GM21576 (cell line): ENCODE data around the gene TSPAN31.
"Not testable (repeated sequence)": the region's sequence is repeated elsewhere in the genome, so short reads cannot be mapped to it uniquely, and the experiment has no call there.

Experiments used
- ATAC-seq: cut with Tn5 transposase; IDR thresholded peaks from one replicate; pipeline ENCODE4 v1.9.1; 2021; ENCODE audit warnings: mild to moderate bottlenecking, moderate library complexity; ENCODE audit not compliant: unreplicated experiment

Gene TSPAN31

GRCh38 chr12:57765698-57766463 is 21.0 kb downstream of the TSPAN31 start:
- no peak for ATAC-seq

GRCh38 chr12:57766464-57767304 is 21.8 kb downstream of the TSPAN31 start, which contains the start of gene CYP27B1:
Gene CYP27B1 (minus strand): TSS chr12:57767078. CDS start chr12:57767041, 37 bp downstream.
- ATAC-seq: no peak

GRCh38 chr12:57767305-57767698 is 22.5 kb downstream of the TSPAN31 start:
- no peak for ATAC-seq

- no peak for ATAC-seq
Measured at GRCh38 chr12:57767876-57768275, 23.0 kb downstream of the TSPAN31 start.

- ATAC-seq: no peak
Measured at GRCh38 chr12:57769594-57769993, 24.8 kb downstream of the TSPAN31 start.

GRCh38 chr12:57770734-57771133 is 25.9 kb downstream of the TSPAN31 start:
- ATAC-seq: no peak

- peak; percentile 70 for ATAC-seq
Measured at GRCh38 chr12:57771236-57771872, 26.5 kb downstream of the TSPAN31 start.

- peak; percentile 77 for ATAC-seq
Measured at GRCh38 chr12:57771873-57772428, 27.1 kb downstream of the TSPAN31 start, which contains the start of gene METTL1. Gene METTL1 (minus strand): TSS chr12:57772105. CDS start chr12:57772083, 22 bp downstream.

GRCh38 chr12:57772429-57773322 is 27.8 kb downstream of the TSPAN31 start, which contains the start of gene EEF1AKMT3:
Gene EEF1AKMT3 (plus strand): TSS chr12:57772614. CDS start chr12:57772725, 111 bp downstream.
- peak; percentile 24 for ATAC-seq

- ATAC-seq: not testable (repeated sequence)
Measured at GRCh38 chr12:57774634-57775033, 29.8 kb downstream of the TSPAN31 start.

- ATAC-seq: no peak
Measured at GRCh38 chr12:57775044-57775443, 30.2 kb downstream of the TSPAN31 start.

GRCh38 chr12:57775563-57776246 is 30.9 kb downstream of the TSPAN31 start:
- ATAC-seq: no peak

GRCh38 chr12:57776247-57776587 is 31.4 kb downstream of the TSPAN31 start:
- ATAC-seq: no peak

- ATAC-seq: no peak
Measured at GRCh38 chr12:57777367-57777766, 32.5 kb downstream of the TSPAN31 start.

GRCh38 chr12:57777911-57778310 is 33.1 kb downstream of the TSPAN31 start:
- ATAC-seq: no peak

GRCh38 chr12:57779736-57780135 is 34.9 kb downstream of the TSPAN31 start:
- ATAC-seq: no peak

GRCh38 chr12:57780284-57780897 is 35.6 kb downstream of the TSPAN31 start:
- no peak for ATAC-seq

- no peak for ATAC-seq
Measured at GRCh38 chr12:57781244-57781643, 36.4 kb downstream of the TSPAN31 start.

GRCh38 chr12:57781801-57782200 is 37.0 kb downstream of the TSPAN31 start:
- no peak for ATAC-seq
